Adipocyte (in vitro differentiated cells): Measurements from ENCODE around the gene SLC16A12.

Source experiments
- DNase-seq: peaks from one replicate; pipeline ENCODE4 v3.0.0-alpha.2; 2015; ENCODE audit warnings: low read depth
- H3K27me3 ChIP-seq: replicated peaks from 2 replicates; pipeline ENCODE4 v1.7.0; 2013; ENCODE audit warnings: mild to moderate bottlenecking, low read length, moderate library complexity; ENCODE audit not compliant: control insufficient read depth, insufficient read depth
- H3K36me3 ChIP-seq: 2 replicates; pipeline ENCODE4 v1.7.0; 2013; ENCODE audit warnings: low read length, mild to moderate bottlenecking, moderate library complexity; ENCODE audit not compliant: control insufficient read depth, insufficient read depth, severe bottlenecking
- H3K4me1 ChIP-seq: 2 replicates; pipeline ENCODE4 v1.7.0; 2013; ENCODE audit warnings: mild to moderate bottlenecking, low read length, moderate library complexity; ENCODE audit not compliant: control insufficient read depth, insufficient read depth
- H3K4me3 ChIP-seq: 2 replicates; pipeline ENCODE4 v1.7.0; 2013; ENCODE audit warnings: mild to moderate bottlenecking, low read length, moderate library complexity
- H3K9ac ChIP-seq: 2 replicates; pipeline ENCODE4 v1.7.0; 2013; ENCODE audit warnings: mild to moderate bottlenecking, low read length, moderate library complexity
- H3K9me3 ChIP-seq: 2 replicates; pipeline ENCODE4 v1.7.0; 2013; ENCODE audit warnings: mild to moderate bottlenecking, low read length, moderate library complexity; ENCODE audit not compliant: control insufficient read depth

SLC16A12 gene

GRCh38 chr10:89505640-89506275 is 29.6 kb downstream of the SLC16A12 start:
- peaks cover 6% of the 10 kb centered on the region for H3K4me1 ChIP-seq
- DNase-seq, result no peak
- no peaks in the 10 kb centered on the region for H3K27me3 ChIP-seq
- no peaks in the 10 kb centered on the region for H3K36me3 ChIP-seq
- no peak overlapping the region for H3K4me3 ChIP-seq
- no peak overlapping the region for H3K9ac ChIP-seq
- H3K9me3 ChIP-seq, result peaks cover 4% of the 10 kb centered on the region

GRCh38 chr10:89504691-89505090 is 30.7 kb downstream of the SLC16A12 start:
- Histone ChIP-seq H3K4me1 (peaks cover 6% of the 10 kb centered on the region), H3K4me3 (no peak overlapping the region), H3K27me3 (no peaks in the 10 kb centered on the region), H3K36me3 (no peaks in the 10 kb centered on the region), H3K9me3 (no peaks in the 10 kb centered on the region), H3K9ac (no peak overlapping the region)
- DNase-seq, result no peak

GRCh38 chr10:89503652-89504370 is 31.6 kb downstream of the SLC16A12 start:
- Histone ChIP-seq H3K4me3 (no peak overlapping the region), H3K4me1 (peaks cover 6% of the 10 kb centered on the region), H3K27me3 (no peaks in the 10 kb centered on the region), H3K36me3 (no peaks in the 10 kb centered on the region), H3K9me3 (no peaks in the 10 kb centered on the region), H3K9ac (no peak overlapping the region)
- DNase-seq, result peak; percentile 18

GRCh38 chr10:89503151-89503550 is 32.2 kb downstream of the SLC16A12 start:
- Histone ChIP-seq H3K9ac (no peak overlapping the region), H3K27me3 (no peaks in the 10 kb centered on the region), H3K36me3 (no peaks in the 10 kb centered on the region), H3K4me1 (peaks cover 6% of the 10 kb centered on the region), H3K9me3 (no peaks in the 10 kb centered on the region), H3K4me3 (no peak overlapping the region)
- DNase-seq, result no peak

GRCh38 chr10:89502549-89502948 is 32.8 kb downstream of the SLC16A12 start:
- Histone ChIP-seq H3K36me3 (no peaks in the 10 kb centered on the region), H3K27me3 (no peaks in the 10 kb centered on the region), H3K9me3 (no peaks in the 10 kb centered on the region), H3K4me3 (no peak overlapping the region), H3K4me1 (peaks cover 6% of the 10 kb centered on the region), H3K9ac (no peak overlapping the region)
- DNase-seq, result peak; percentile 24

- Histone ChIP-seq H3K9ac (no peak overlapping the region), H3K4me3 (no peak overlapping the region), H3K9me3 (no peaks in the 10 kb centered on the region), H3K27me3 (no peaks in the 10 kb centered on the region), H3K4me1 (no peaks in the 10 kb centered on the region), H3K36me3 (no peaks in the 10 kb centered on the region)
- DNase-seq, result no peak
These were observed 40.8 kb downstream of the SLC16A12 start for GRCh38 chr10:89494575-89494974.

- Histone ChIP-seq H3K4me1 (no peaks in the 10 kb centered on the region), H3K4me3 (no peak overlapping the region), H3K9ac (no peak overlapping the region), H3K36me3 (no peaks in the 10 kb centered on the region), H3K9me3 (no peaks in the 10 kb centered on the region), H3K27me3 (no peaks in the 10 kb centered on the region)
- no peak for DNase-seq
These were observed 41.3 kb downstream of the SLC16A12 start for GRCh38 chr10:89494068-89494467.

GRCh38 chr10:89491932-89492331 is 43.5 kb downstream of the SLC16A12 start:
- H3K9ac ChIP-seq, result no peak overlapping the region
- no peaks in the 10 kb centered on the region for H3K4me1 ChIP-seq
- H3K27me3 ChIP-seq, result no peaks in the 10 kb centered on the region
- H3K36me3 ChIP-seq, result no peaks in the 10 kb centered on the region
- no peak overlapping the region for H3K4me3 ChIP-seq
- H3K9me3 ChIP-seq, result no peaks in the 10 kb centered on the region
- no peak for DNase-seq

- no peak overlapping the region for H3K9ac ChIP-seq
- no peaks in the 10 kb centered on the region for H3K27me3 ChIP-seq
- no peak for DNase-seq
- H3K36me3 ChIP-seq, result no peaks in the 10 kb centered on the region
- no peaks in the 10 kb centered on the region for H3K9me3 ChIP-seq
- no peak overlapping the region for H3K4me3 ChIP-seq
- H3K4me1 ChIP-seq, result no peaks in the 10 kb centered on the region
These were observed 44.6 kb downstream of the SLC16A12 start for GRCh38 chr10:89490596-89491335.

GRCh38 chr10:89482256-89482655 is 53.1 kb downstream of the SLC16A12 start:
- Histone ChIP-seq H3K36me3 (no peaks in the 10 kb centered on the region), H3K9me3 (peaks cover 5% of the 10 kb centered on the region), H3K4me3 (no peak overlapping the region), H3K4me1 (peaks cover 46% of the 10 kb centered on the region), H3K27me3 (no peaks in the 10 kb centered on the region), H3K9ac (peak overlapping the region; percentile 76)
- no peak for DNase-seq

GRCh38 chr10:89481662-89482061 is 53.7 kb downstream of the SLC16A12 start:
- Histone ChIP-seq H3K9me3 (peaks cover 5% of the 10 kb centered on the region), H3K4me1 (peaks cover 50% of the 10 kb centered on the region), H3K27me3 (no peaks in the 10 kb centered on the region), H3K9ac (peak overlapping the region; percentile 83), H3K36me3 (no peaks in the 10 kb centered on the region), H3K4me3 (no peak overlapping the region)
- peak; percentile 96 for DNase-seq
